Neural progenitor cell (in vitro differentiated cells): ENCODE data around the gene RANBP2.
"Not testable (repeated sequence)": the region's sequence is repeated elsewhere in the genome, so short reads cannot be mapped to it uniquely, and the experiment has no call there.

Experiments
- EZH2 ChIP-seq: fragments of 200-600 bp; sonication (generic); IDR thresholded peaks from 2 replicates; pipeline ENCODE4 v1.6.1; 2017; ENCODE audit warnings: antibody characterized with exemption, mild to moderate bottlenecking, moderate library complexity
- EZH2phosphoT487 ChIP-seq: fragments of 200-600 bp; sonication (generic); IDR thresholded peaks from 2 replicates; pipeline ENCODE4 v1.6.1; 2017; ENCODE audit warnings: antibody characterized with exemption
- TF ChIP-seq, protein P1 (sequence below): fragments of 200-600 bp; sonication (generic); IDR thresholded peaks from 2 replicates; pipeline ENCODE4 v1.5.1; 2017; ENCODE audit warnings: antibody characterized with exemption, mild to moderate bottlenecking

DNA sequence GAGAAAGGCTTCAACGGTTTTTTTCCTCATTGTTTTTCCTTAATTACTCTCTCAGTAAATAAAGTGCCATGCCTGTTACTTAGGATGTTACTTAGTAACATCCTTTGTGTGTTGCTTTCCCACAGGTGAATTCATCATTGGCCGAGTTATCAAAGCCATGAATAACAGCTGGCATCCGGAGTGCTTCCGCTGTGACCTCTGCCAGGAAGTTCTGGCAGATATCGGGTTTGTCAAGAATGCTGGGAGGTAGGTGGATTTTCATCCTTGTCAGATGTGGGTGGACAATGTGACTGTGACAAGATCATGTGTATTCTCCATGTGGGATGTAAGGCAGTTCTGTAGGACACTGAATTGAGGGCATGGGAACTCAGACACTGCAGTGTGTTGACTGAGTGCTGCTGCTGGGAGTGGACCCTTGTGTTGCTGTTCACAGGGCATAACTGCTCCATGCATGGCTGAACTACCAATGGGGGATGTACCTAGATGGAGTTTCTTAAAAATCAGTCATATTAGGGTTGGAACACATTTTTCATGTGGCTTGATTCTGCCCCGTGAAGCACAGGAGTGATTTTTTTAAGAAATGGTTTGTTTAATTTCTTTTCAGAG, 47.0 kb upstream of the RANBP2 start:
- TF ChIP-seq, protein P1, sequence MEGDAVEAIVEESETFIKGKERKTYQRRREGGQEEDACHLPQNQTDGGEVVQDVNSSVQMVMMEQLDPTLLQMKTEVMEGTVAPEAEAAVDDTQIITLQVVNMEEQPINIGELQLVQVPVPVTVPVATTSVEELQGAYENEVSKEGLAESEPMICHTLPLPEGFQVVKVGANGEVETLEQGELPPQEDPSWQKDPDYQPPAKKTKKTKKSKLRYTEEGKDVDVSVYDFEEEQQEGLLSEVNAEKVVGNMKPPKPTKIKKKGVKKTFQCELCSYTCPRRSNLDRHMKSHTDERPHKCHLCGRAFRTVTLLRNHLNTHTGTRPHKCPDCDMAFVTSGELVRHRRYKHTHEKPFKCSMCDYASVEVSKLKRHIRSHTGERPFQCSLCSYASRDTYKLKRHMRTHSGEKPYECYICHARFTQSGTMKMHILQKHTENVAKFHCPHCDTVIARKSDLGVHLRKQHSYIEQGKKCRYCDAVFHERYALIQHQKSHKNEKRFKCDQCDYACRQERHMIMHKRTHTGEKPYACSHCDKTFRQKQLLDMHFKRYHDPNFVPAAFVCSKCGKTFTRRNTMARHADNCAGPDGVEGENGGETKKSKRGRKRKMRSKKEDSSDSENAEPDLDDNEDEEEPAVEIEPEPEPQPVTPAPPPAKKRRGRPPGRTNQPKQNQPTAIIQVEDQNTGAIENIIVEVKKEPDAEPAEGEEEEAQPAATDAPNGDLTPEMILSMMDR = not testable (repeated sequence)
- TF ChIP-seq EZH2, EZH2phosphoT487: not testable (repeated sequence)
